Measurements from ENCODE around the gene CD93.

GRCh38 chr20:23108871-23109270 is 22.7 kb upstream of the CD93 start:
- TF ChIP-seq, protein P1, sequence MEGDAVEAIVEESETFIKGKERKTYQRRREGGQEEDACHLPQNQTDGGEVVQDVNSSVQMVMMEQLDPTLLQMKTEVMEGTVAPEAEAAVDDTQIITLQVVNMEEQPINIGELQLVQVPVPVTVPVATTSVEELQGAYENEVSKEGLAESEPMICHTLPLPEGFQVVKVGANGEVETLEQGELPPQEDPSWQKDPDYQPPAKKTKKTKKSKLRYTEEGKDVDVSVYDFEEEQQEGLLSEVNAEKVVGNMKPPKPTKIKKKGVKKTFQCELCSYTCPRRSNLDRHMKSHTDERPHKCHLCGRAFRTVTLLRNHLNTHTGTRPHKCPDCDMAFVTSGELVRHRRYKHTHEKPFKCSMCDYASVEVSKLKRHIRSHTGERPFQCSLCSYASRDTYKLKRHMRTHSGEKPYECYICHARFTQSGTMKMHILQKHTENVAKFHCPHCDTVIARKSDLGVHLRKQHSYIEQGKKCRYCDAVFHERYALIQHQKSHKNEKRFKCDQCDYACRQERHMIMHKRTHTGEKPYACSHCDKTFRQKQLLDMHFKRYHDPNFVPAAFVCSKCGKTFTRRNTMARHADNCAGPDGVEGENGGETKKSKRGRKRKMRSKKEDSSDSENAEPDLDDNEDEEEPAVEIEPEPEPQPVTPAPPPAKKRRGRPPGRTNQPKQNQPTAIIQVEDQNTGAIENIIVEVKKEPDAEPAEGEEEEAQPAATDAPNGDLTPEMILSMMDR (IDR thresholded peaks at IDR 0.05), result no peak
- TF ChIP-seq EZH2 (IDR thresholded peaks at IDR 0.05) (no peak), EZH2phosphoT487 (IDR thresholded peaks at IDR 0.05) (no peak)
